ENCODE measurements around the gene DDX6. TPM values are rescaled to one million over a fixed set of nuclear protein-coding genes. Genes with fewer than 3 reads are reported as not detected.
"Not testable (repeated sequence)": the region's sequence is repeated elsewhere in the genome, so short reads cannot be mapped to it uniquely, and the experiment has no call there.

DDX6 gene
- total and polyA plus RNA-seq, 12 donors: 17.1 to 179 (median 132) TPM

GRCh38 chr11:118766035-118766434 is 24.9 kb downstream of the DDX6 start:
- intact Hi-C loops (cut with DNase I): no loop called here
- TF ChIP-seq CTCF (IDR thresholded peaks at IDR 0.05): no peak
- H3K27ac ChIP-seq: no peak overlapping the region
- no peak for DNase-seq
- peaks cover 4 to 55% (median 43%) of the 10 kb centered on the region in 9 donors for H3K4me1 ChIP-seq
- ATAC-seq: no peak
- no peaks in the 10 kb centered on the region for H3K9me3 ChIP-seq
- H3K4me3 ChIP-seq: no peak overlapping the region
- WGBS, 2 donors: 93 to 98% methylated on average over 4 of the region's 4 CpGs
- H3K36me3 ChIP-seq: peaks cover 0 to 96% (median 44%) of the 10 kb centered on the region in 9 donors
- H3K27me3 ChIP-seq: no peaks in the 10 kb centered on the region

GRCh38 chr11:118765095-118765691 is 25.8 kb downstream of the DDX6 start:
- H3K36me3 ChIP-seq: peaks cover 0 to 96% (median 51%) of the 10 kb centered on the region in 9 donors
- H3K27me3 ChIP-seq; DNase-seq; intact Hi-C loops (cut with DNase I); ATAC-seq; H3K9me3 ChIP-seq; H3K27ac ChIP-seq; H3K4me3 ChIP-seq: not testable (repeated sequence)
- 95% methylated on average over 6 of the region's 6 CpGs for WGBS, 2 donors
- peaks cover 4 to 46% (median 34%) of the 10 kb centered on the region in 9 donors for H3K4me1 ChIP-seq

GRCh38 chr11:118763041-118763440 is 27.9 kb downstream of the DDX6 start:
- H3K27ac ChIP-seq: no peak overlapping the region
- no peak overlapping the region for H3K4me3 ChIP-seq
- no peaks in the 10 kb centered on the region for H3K27me3 ChIP-seq
- intact Hi-C loops (cut with DNase I): no loop called here
- WGBS, 2 donors: 68 to 73% methylated on average over 2 of the region's 2 CpGs
- H3K4me1 ChIP-seq: peaks cover 0 to 25% (median 16%) of the 10 kb centered on the region in 9 donors
- ATAC-seq: no peak
- no peak for DNase-seq
- no peaks in the 10 kb centered on the region for H3K9me3 ChIP-seq
- peaks cover 3 to 100% (median 71%) of the 10 kb centered on the region in 9 donors for H3K36me3 ChIP-seq
- no peak for TF ChIP-seq CTCF (IDR thresholded peaks at IDR 0.05)

GRCh38 chr11:118761981-118762380 is 29.0 kb downstream of the DDX6 start:
- H3K4me3 ChIP-seq; H3K27ac ChIP-seq; H3K27me3 ChIP-seq; DNase-seq; H3K9me3 ChIP-seq; ATAC-seq; intact Hi-C loops (cut with DNase I): not testable (repeated sequence)
- 91 to 95% methylated on average over 10 of the region's 10 CpGs for WGBS, 2 donors
- peaks cover 0 to 14% (median 5%) of the 10 kb centered on the region in 9 donors for H3K4me1 ChIP-seq
- peaks cover 3 to 100% (median 78%) of the 10 kb centered on the region in 9 donors for H3K36me3 ChIP-seq

- ATAC-seq: no peak
- WGBS, 2 donors: 63 to 73% methylated on average over 4 of the region's 4 CpGs
- TF ChIP-seq CTCF (IDR thresholded peaks at IDR 0.05): no peak
- Histone ChIP-seq H3K27ac (peak overlapping the region in 1 of 10 donors; percentile 11), H3K9me3 (no peaks in the 10 kb centered on the region), H3K4me1 (peaks cover 0 to 6% (median under 1%) of the 10 kb centered on the region in 9 donors), H3K27me3 (no peaks in the 10 kb centered on the region), H3K36me3 (peaks cover 5 to 100% (median 90%) of the 10 kb centered on the region in 9 donors), H3K4me3 (no peak overlapping the region)
- DNase-seq: no peak
- intact Hi-C loops (cut with DNase I): no loop called here
Measured at GRCh38 chr11:118757876-118758399, 33.0 kb downstream of the DDX6 start.

Measured in heart right ventricle (tissue), 16 donors.